Natural killer cell treated with Interleukin-12 subunit alpha and Interleukin-12 subunit beta and Interleukin-15 and Interleukin-18, amount 100 ng/mL, for 72 hours (primary cell): Measurements from ENCODE around the gene CLCN5. TPM values are rescaled to one million over a fixed set of nuclear protein-coding genes. Genes with fewer than 3 reads are reported as not detected.

Experiments used
- ATAC-seq, 2 donors: fragments of 150-1000 bp; cut with Tn5 transposase in 1 of 2; sonication (Bioruptor Pico), chemical (Tn5 transposase) in 1 of 2; 2 replicates each; pipeline ENCODE4 v1.10.0; 2021
- DNase-seq: peaks from one replicate; pipeline ENCODE4 v3.0.0; 2022; ENCODE audit warnings: low spot score
- H3K27ac Mint-ChIP-seq, 2 donors: 1 replicate in 1 of 2; 2 replicates in 1 of 2; pipeline ENCODE4 v1.8.0; 2022; ENCODE audit warnings: mixed read lengths in 2 of 2, mild to moderate bottlenecking in 1 of 2, moderate library complexity in 1 of 2
- H3K27me3 Mint-ChIP-seq, 2 donors: 1 replicate in 1 of 2; 2 replicates in 1 of 2; pipeline ENCODE4 v1.8.0; 2022; ENCODE audit warnings: mixed read lengths in 2 of 2
- H3K36me3 Mint-ChIP-seq: one replicate; pipeline ENCODE4 v1.8.0; 2022; ENCODE audit warnings: mixed read lengths
- H3K4me1 Mint-ChIP-seq, 2 donors: 1 replicate in 1 of 2; 2 replicates in 1 of 2; pipeline ENCODE4 v1.8.0; 2022; ENCODE audit warnings: low read depth in 2 of 2, mixed read lengths in 2 of 2, mild to moderate bottlenecking in 1 of 2
- H3K4me3 Mint-ChIP-seq: one replicate; pipeline ENCODE4 v1.8.0; 2022; ENCODE audit warnings: mixed read lengths
- H3K9me3 Mint-ChIP-seq: 2 replicates; pipeline ENCODE4 v1.8.0; 2022; ENCODE audit warnings: mixed read lengths
- total RNA-seq, 2 donors: library from RNA; stranded (reverse); gene quantifications; one replicate each; pipeline ENCODE4 v1.2.3, GENCODE V29; 2022

Gene CLCN5
- total RNA-seq = 1 to 10 TPM; 3.8 to 6.2 TPM

GRCh38 chrX:49922291-49923241 lies at the start of gene CLCN5:
CLCN5 (plus strand) TSS chrX:49922596; CDS start chrX:49925299, 2,703 bp downstream.
- Mint-ChIP-seq H3K9me3 (no peaks in the 10 kb centered on the region), H3K36me3 (peaks cover 7% of the 10 kb centered on the region), H3K4me3 (peak within 1 kb of the TSS; percentile 81), H3K4me1 (no peaks in the 10 kb centered on the region), H3K27ac (no peak within 1 kb of the TSS), H3K27me3 (peaks cover 0 to 15% of the 10 kb centered on the region in 2 donors)
- DNase-seq = peak; percentile 95
- peak; percentile 98 for ATAC-seq

GRCh38 chrX:49876750-49877149 lies 45.6 kb upstream of the CLCN5 start:
- Mint-ChIP-seq H3K27me3 (peaks cover 0 to 4% of the 10 kb centered on the region in 2 donors), H3K9me3 (no peaks in the 10 kb centered on the region), H3K36me3 (no peaks in the 10 kb centered on the region), H3K4me3 (no peak overlapping the region), H3K4me1 (peaks cover 0 to 15% of the 10 kb centered on the region in 2 donors), H3K27ac (no peak overlapping the region)
- DNase-seq (no peak), ATAC-seq (no peak)

GRCh38 chrX:49877397-49878101 lies 44.8 kb upstream of the CLCN5 start:
- Mint-ChIP-seq H3K36me3 (no peaks in the 10 kb centered on the region), H3K27me3 (peaks cover 0 to 4% of the 10 kb centered on the region in 2 donors), H3K27ac (no peak overlapping the region), H3K9me3 (no peaks in the 10 kb centered on the region), H3K4me1 (peaks cover 0 to 15% of the 10 kb centered on the region in 2 donors), H3K4me3 (no peak overlapping the region)
- no peak for ATAC-seq
- DNase-seq = no peak

GRCh38 chrX:49878128-49878833 lies 44.1 kb upstream of the CLCN5 start:
- no peak for DNase-seq
- Mint-ChIP-seq H3K27ac (no peak overlapping the region), H3K4me1 (peaks cover 0 to 15% of the 10 kb centered on the region in 2 donors), H3K27me3 (peaks cover 0 to 4% of the 10 kb centered on the region in 2 donors), H3K9me3 (no peaks in the 10 kb centered on the region), H3K36me3 (no peaks in the 10 kb centered on the region), H3K4me3 (peak overlapping the region; percentile 63)
- no peak for ATAC-seq

GRCh38 chrX:49878834-49879655 lies 43.4 kb upstream of the CLCN5 start, which contains the start of gene USP27X:
USP27X (plus strand) TSS chrX:49879484; CDS start chrX:49880308, 824 bp downstream.
- Mint-ChIP-seq H3K9me3 (no peaks in the 10 kb centered on the region), H3K4me3 (peak within 1 kb of the TSS; percentile 74), H3K27me3 (peaks cover 0 to 4% of the 10 kb centered on the region in 2 donors), H3K4me1 (peaks cover 1 to 15% of the 10 kb centered on the region in 2 donors), H3K36me3 (no peaks in the 10 kb centered on the region), H3K27ac (no peak within 1 kb of the TSS)
- DNase-seq = peak; percentile 89
- peak; percentile 97 to 98 for ATAC-seq

GRCh38 chrX:49879656-49880277 lies 42.6 kb upstream of the CLCN5 start:
- H3K4me1 Mint-ChIP-seq = peaks cover 4 to 20% of the 10 kb centered on the region in 2 donors
- H3K4me3 Mint-ChIP-seq = peak overlapping the region; percentile 74
- peaks cover 0 to 6% of the 10 kb centered on the region in 2 donors for H3K27me3 Mint-ChIP-seq
- H3K9me3 Mint-ChIP-seq = no peaks in the 10 kb centered on the region
- H3K36me3 Mint-ChIP-seq = no peaks in the 10 kb centered on the region
- no peak overlapping the region for H3K27ac Mint-ChIP-seq
- no peak for DNase-seq
- ATAC-seq = peak in 1 of 2 donors; percentile 39

- no peak for ATAC-seq
Measured at GRCh38 chrX:49880668-49881067, 41.7 kb upstream of the CLCN5 start.

GRCh38 chrX:49884290-49884862 lies 38.0 kb upstream of the CLCN5 start:
- no peak for DNase-seq
- Mint-ChIP-seq H3K4me1 (peaks cover 4 to 13% of the 10 kb centered on the region in 2 donors), H3K27me3 (peaks cover 4 to 12% of the 10 kb centered on the region in 2 donors), H3K36me3 (no peaks in the 10 kb centered on the region), H3K9me3 (no peaks in the 10 kb centered on the region), H3K4me3 (no peak overlapping the region), H3K27ac (no peak overlapping the region)
- peak in 1 of 2 donors; percentile 41 for ATAC-seq

More at GRCh38 chrX:49880668-49881067, 41.7 kb upstream of the CLCN5 start:
- Mint-ChIP-seq H3K27me3 (peaks cover 0 to 2% of the 10 kb centered on the region in 2 donors), H3K9me3 (no peaks in the 10 kb centered on the region), H3K27ac (no peak overlapping the region), H3K36me3 (no peaks in the 10 kb centered on the region), H3K4me1 (peaks cover 4 to 20% of the 10 kb centered on the region in 2 donors), H3K4me3 (no peak overlapping the region)
- no peak for DNase-seq

- peaks cover 31 to 35% of the 10 kb centered on the region in 2 donors for H3K27me3 Mint-ChIP-seq
- H3K9me3 Mint-ChIP-seq = peaks cover 9% of the 10 kb centered on the region
- H3K27ac Mint-ChIP-seq = no peak overlapping the region
- H3K4me1 Mint-ChIP-seq = no peaks in the 10 kb centered on the region
- H3K4me3 Mint-ChIP-seq = no peak overlapping the region
- DNase-seq (no peak), ATAC-seq (no peak)
- peaks cover 9% of the 10 kb centered on the region for H3K36me3 Mint-ChIP-seq
Measured at GRCh38 chrX:49892542-49892941, 29.9 kb upstream of the CLCN5 start.

GRCh38 chrX:49896951-49897350 lies 25.4 kb upstream of the CLCN5 start:
- ATAC-seq = no peak
- H3K9me3 Mint-ChIP-seq = peaks cover 9% of the 10 kb centered on the region
- DNase-seq = no peak
- no peaks in the 10 kb centered on the region for H3K4me1 Mint-ChIP-seq
- peaks cover 10% of the 10 kb centered on the region for H3K36me3 Mint-ChIP-seq
- H3K27me3 Mint-ChIP-seq = peaks cover 27 to 36% of the 10 kb centered on the region in 2 donors
- no peak overlapping the region for H3K4me3 Mint-ChIP-seq
- H3K27ac Mint-ChIP-seq = no peak overlapping the region

- H3K27ac Mint-ChIP-seq = no peak overlapping the region
- no peaks in the 10 kb centered on the region for H3K4me1 Mint-ChIP-seq
- H3K9me3 Mint-ChIP-seq = peaks cover 9% of the 10 kb centered on the region
- H3K36me3 Mint-ChIP-seq = peaks cover 10% of the 10 kb centered on the region
- no peak for ATAC-seq
- no peak for DNase-seq
- H3K27me3 Mint-ChIP-seq = peaks cover 30 to 36% of the 10 kb centered on the region in 2 donors
- H3K4me3 Mint-ChIP-seq = no peak overlapping the region
Measured at GRCh38 chrX:49901048-49901447, 21.3 kb upstream of the CLCN5 start.

GRCh38 chrX:49910344-49910743 lies 12.1 kb upstream of the CLCN5 start:
- Mint-ChIP-seq H3K4me3 (no peak overlapping the region), H3K36me3 (no peaks in the 10 kb centered on the region), H3K27me3 (peaks cover 13 to 19% of the 10 kb centered on the region in 2 donors), H3K27ac (no peak overlapping the region), H3K4me1 (peaks cover 0 to 8% of the 10 kb centered on the region in 2 donors), H3K9me3 (no peaks in the 10 kb centered on the region)
- no peak for ATAC-seq
- DNase-seq = no peak
